Measurements from ENCODE around the gene LRP3.
"Not testable (repeated sequence)": the region's sequence is repeated elsewhere in the genome, so short reads cannot be mapped to it uniquely, and the experiment has no call there.

LRP3 gene

DNA sequence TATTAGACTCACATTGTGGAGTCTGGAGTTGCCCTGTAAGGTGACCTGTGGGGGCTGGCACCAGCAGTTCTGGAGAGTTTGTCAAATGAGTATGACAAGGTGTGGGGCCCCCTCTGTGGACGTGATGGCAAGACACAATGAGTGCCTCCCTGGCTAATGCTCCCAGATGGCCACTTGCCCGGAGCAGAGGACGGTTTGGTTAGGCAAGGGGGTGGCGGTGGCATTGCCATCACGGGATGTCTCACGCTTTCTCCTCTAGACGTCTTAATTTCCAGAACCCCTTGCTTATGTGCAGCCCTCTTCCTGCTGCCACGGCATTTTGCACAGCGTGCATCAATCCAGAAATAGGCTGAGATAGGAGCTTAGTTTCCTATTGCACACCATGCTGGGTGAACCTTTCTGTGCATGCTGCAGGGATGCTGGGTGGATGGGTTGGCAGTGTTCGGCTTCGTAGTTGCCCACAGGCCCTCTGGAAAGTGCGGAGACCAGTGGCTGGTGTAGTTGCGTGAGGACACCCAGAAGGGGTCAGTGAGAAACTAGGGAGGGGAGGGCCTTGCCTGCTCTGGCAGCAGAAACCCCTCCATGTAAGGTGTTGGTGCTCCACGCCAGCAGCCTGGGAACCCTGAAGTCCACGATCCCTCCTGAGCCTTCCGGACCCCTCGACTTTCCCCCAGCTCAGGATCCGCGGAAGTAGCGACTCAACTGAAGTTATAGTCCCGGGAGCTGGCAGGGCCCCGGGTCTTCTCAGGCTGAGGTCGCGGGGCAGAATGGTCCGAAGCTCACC lies 18.1 kb upstream of the LRP3 start:
- DNase-seq (ENCODE audit: low read depth, low spot score), result peak; percentile 67

DNA sequence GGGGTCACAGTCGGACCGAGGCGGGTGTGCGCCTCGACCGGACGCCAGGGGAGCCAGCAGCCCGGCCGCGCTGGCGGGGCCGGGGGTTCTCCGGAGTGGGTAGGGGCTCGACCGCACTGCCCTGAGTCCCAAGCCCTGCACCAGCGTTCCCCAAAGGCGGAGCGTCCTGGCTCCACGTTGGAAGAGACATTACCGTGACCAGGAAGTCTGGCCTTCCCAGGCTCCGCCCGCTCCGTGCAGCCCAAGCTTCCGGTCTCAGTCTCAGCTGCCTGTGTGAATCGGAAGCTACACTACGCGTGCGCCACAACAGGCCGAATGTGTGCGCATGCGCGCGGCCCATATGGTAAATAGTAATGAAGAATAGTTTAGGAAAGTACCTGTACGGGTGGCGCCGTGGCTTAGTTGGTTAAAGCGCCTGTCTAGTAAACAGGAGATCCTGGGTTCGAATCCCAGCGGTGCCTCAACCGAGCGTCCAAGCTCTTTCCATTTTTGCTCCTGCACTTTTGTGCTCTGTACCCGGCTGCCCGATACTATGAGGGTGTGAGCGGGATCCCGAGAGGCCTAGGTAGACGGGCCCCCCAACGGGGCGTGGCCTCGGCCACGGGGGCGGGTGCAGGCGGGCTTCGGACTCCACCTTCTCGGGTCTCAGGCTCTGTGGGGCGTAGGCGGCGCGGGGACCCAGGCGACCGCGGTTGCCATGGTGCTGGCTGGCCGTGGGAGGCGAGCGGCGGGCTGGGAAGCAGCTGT lies 17.3 kb upstream of the LRP3 start:
- peak; percentile 100 for DNase-seq (ENCODE audit: low read depth, low spot score)

DNA sequence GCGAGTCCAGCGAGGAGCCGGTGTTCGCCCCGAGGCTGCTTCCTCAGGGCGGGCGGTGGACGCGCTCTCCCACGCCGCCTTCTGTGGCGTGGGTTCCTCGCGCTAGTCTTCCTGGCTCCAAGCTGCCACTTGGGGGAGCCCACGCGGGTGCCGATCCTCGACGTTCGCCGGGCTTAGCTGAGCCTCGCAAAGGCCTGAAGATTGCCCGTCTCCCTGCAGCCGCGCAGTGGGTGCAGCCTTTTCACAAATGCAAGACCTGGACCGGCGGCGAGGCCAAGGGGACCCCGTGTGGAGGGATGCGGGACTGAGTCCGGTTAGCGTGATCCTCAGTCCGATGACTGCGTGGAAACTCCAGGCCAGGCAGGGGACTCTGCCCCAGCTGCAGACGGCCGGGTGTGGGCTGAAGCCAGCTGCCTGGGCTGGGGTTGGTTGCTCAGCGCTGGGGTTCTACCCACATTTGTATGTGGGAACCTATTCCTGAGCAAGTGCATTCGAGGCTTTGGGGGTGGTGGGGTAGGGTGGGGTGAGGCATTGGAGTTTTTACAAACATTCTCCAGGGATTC lies 16.6 kb upstream of the LRP3 start:
- no peak for DNase-seq (ENCODE audit: low read depth, low spot score)

DNA sequence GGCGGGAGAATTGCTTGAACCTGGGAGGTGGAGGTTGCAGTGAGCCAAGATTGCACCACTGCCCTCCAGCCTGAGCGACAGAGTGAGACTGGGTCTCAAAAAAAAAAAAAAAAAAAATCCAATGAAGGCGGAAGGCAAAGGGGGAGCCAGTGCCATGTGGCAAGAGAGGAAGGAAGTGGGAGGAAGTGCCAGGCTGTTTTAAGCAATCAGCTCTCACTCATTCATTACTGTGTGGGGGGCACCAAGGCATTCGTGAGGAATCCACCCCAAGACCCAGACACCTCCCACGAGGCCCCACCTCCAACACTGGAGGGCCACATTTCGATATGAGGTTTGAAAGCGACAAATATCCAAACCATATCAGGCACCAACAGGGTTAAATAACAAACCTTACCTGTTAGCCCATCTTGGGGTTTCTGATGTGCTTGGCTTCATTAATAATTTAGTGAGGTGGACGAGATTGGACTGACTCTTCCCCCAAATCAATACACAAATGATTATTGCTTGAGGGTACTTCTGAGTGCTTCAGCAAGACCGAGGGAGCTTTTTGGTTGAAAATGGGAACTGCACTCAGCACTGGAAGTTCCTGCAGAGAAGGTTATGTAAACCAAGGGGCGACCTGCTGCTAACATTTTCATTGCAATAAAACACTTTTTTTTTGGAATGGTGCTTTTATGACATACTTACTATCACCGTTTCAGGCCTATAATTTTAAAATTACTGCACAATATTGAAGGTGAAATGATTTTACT lies 7.5 kb upstream of the LRP3 start:
- no peak for DNase-seq (ENCODE audit: low read depth, low spot score)

DNA sequence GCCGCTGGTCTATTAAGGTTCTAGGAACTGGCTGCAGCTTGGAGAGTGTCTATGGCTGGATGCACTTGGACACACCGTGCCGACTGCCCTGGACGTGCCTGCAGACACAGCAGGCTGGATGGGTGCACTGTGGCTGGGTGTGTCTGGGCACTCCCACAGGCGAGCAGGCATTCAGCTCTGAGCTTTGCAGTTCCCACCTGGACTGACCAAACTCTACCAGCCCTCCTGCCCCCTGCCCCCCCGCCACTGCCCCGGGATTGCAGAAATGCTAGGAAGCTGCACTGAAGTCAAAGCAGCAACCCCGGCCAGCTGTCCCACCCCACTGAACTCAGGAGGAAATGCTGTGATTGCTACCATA lies 7.0 kb upstream of the LRP3 start:
- no peak for DNase-seq (ENCODE audit: low read depth, low spot score)

DNA sequence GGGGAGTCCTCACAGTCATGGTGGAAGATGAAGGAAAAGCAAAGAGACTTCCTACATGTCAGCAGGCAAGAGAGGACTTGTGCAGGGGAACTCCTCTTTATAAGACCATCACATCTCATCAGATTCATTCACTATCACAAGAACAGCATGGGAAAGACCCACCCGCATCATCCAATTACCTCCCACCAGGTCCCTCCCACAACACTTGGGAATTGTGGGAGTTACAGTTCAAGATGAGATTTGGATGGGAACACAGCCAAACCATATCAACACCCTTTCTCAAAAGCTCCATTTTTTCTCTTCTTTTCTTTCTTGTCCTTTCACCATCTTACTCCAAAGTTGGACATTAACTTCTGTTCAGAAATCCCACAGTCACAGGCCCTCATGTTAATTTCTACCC lies 4.7 kb upstream of the LRP3 start:
- no peak for DNase-seq (ENCODE audit: low read depth, low spot score)

DNA sequence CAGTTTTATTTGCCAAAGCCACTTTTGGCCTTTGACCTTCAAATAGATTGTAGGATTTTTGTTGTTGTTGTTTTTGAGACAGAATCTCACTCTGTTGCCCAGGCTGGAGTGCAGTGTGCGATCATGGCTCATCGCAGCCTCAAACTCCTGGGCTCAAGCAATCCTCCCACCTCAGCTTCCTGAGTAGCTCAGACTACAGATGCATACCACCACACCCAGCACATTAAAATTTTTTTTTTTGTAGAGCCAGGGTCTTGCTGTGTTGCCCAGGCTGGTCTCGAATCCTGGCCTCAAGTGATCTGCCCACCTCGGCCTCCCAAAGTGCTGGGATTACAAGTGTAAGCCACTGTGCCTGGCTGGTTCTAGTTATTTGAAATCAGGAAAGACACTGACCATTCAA lies 3.0 kb upstream of the LRP3 start:
- not testable (repeated sequence) for DNase-seq (ENCODE audit: low read depth, low spot score)

DNA sequence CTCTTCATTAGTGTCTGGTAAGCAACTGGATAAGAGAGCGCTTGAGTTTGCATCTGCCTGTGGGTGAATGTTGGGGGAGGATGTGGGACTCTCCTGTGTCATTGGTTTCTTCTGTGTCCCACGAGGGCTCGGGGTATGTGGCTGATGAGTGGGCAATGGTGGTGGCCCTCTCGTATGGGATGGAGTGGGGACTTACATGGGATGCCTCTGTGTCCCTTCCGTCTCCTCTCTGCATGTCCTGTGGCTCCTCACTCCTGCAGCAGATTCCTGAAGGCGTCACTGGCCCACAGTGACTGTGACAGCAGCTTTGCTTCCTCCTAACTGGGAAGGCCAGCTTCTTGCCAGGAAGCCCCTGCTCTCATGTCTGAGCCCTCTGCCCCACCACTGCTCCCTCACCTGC lies 2.6 kb upstream of the LRP3 start:
- DNase-seq (ENCODE audit: low read depth, low spot score), result no peak

DNA sequence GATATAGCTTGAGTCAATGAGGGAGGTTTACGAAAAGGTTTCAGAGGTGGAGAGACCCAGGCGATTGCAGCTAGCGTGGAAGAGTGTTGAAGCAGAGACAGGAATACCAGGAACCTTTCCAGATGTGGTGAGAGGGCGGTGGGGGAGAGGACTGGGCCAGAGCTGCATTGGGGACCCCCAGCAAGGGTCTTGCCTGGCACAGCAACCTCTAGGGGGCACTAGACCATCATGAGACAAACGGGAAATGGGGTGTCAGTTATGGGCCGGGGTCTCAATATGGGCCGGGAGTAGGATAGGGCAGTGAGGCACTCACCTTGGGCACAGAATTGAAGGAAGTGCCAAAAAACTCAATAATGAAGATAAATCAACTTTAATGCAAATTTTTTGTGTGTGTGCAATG lies 2.1 kb upstream of the LRP3 start:
- no peak for DNase-seq (ENCODE audit: low read depth, low spot score)

DNA sequence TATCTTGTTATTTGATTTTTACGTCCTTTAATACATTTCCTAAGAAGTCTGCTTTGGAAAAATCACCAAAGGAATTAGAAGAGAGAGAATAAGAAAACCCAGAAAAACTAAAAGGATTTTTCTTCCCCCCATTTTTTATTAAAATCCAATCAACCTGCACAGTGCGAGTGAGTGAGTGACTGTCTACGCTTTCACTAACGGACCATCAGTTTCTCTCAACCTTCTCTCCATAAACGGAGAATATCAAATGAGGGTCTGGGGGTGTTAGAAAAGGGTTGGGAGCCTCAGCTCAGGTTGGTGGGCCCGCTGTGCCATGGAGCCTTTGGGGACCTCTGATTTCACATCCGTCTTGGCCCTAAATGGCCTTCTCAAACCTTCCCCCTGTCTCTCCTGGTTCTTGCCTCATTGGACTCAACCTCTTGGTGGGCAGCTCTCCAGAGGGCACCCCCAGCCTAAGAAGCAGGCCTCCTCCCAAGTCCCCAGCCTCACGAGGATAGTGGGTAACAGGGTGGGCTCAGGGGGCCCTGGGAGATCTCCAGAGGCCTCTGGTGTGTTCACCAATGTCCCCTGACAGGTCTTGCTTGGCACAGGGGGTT lies 763 bp upstream of the LRP3 start:
- DNase-seq (ENCODE audit: low read depth, low spot score), result no peak

DNA sequence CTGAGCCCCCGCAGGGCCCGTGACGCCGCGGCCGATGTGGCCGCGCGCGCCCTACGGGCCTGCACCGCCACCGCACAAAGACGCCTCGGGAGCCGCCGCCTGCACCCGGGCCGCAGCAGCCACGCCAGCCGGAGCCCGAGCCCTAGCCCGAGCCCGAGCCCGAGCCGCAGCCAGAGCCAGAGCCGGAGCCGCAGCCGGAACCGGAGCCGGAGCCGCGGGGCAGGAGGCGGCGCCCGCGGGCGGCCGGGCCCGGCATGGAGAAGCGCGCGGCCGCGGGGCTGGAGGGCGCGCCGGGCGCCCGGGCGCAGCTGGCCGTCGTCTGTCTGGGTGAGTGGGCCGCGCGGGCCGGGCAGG lies 379 bp downstream of the LRP3 start:
- peak; percentile 59 for DNase-seq (ENCODE audit: low read depth, low spot score)

DNA sequence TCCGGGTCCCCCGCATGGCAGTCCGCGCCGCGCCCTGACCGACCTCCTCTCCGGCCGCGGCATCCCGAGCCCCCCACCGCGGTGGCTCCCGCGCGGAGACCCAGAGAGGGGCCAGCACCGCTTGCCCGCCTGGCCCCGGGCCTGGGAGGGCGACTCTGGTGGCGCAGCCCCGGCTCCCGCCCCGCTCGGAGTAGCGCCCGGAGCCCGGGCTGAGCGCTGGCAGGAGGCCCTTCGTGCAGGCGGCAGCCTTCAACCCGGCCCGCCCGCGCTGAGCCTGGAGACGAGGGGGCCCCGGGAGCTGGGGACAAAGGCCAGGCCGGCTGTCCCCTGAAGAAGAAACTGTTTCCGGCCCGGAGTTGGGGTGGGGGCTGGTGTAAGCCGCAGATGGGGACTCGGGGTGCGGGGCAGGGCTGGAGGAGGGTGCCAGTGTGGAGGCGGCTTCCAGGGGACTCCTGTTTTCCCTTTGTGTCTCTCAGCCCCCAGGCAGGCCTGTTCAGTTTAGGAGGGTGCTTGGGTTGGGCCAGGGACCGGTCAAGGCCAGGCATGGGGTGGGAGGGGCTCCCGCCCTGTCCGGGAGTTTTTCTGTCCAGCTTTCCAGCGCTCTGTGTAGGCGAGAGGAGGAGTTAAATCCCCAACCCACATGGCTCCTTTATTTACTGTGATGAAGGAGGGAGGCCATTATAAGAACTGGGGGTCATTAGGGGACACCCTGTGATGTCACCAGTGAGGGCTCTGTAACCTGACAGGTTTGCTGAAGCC lies 935 bp downstream of the LRP3 start:
- peak; percentile 61 for DNase-seq (ENCODE audit: low read depth, low spot score)

DNA sequence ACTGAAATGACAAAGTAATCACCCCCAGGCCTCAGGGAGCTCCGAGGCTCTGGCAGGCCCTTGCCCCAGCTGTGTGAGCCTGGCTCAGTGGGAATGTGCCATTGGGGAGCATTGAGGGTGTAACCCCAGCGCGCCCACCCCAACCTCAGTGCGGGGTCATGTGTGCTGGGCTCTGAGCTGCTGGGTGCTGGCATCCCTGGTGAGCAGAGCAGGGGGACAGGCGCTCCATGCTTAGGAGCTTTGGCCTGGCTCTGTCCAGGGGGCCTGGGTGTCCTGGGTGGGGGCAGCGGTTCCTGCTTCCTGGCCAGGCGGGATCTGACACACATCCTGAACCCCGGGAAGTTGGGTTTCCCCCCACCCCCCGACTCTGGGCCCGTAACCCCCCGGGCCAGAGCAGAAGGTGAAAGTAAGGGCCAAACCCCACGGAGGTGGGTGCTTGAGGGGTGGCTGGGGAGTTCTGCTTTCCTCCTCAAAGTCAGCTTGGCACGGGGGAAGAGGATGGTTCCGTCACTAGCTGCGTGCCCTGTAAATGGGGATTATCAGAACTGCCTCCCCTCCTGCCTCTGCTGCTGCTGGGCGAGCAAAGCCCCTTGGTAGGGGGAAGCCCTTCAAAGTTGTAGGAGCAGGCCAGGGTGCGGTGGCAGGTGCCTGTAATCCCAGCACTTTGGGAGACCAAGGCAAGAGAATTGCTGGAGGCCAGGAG lies 1.7 kb downstream of the LRP3 start:
- no peak for DNase-seq (ENCODE audit: low read depth, low spot score)

DNA sequence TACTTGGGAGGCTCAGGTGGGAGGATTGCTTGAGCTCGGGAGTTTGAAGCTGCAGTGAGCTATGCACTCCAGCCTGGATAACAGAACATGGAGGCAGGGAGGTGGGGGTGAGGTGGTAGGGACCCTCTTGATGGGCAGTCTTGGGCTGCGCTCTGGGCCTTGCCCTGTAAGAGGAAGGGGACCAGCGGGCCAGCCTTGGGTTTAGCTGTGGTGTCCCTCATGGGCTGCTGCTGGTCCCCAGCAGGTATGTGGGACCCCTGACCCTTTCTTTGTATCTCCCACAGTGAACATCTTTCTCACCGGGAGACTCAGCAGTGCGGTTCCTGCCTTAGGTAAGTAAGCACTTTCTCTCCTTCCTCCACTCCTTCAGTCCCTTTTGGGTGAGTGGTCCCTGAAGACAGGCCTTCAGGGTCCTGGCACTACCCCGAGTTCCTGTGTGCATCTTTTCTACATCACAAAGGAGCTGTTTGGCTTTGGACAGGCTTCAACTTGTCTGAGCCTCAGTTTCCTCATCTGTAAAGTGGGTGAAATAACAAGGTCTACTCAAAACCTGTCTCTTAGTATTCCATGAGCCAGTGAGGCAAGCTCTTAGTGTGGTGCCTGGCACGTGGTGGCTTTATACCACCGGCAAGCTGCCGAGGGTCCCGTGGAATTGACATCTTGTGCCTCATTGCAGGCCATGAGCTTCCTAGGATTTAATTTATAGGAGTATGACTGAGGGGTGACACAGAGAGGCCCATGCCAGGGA lies 2.5 kb downstream of the LRP3 start:
- no peak for DNase-seq (ENCODE audit: low read depth, low spot score)

DNA sequence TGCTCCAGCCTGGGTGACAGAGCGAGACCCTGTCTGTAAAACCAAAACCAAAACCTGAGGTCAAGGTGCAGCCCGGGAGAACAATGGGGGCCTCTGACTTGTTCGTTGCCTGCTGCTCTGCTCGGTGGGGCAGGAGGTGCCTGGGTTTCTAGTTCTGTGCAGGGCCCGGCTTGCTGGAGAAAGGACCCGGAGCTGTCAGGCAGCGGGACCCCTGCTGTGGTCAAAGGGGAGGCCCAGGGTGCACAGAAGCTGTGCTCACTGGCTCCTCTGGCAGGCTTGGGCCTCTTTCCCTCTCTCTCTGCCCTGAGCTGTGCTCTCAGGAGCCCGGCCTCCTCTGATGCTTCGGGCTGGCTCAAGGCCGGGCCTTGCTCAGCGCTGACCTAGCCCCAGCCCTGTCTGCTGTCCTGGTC lies 3.5 kb downstream of the LRP3 start:
- DNase-seq (ENCODE audit: low read depth, low spot score), result no peak

DNA sequence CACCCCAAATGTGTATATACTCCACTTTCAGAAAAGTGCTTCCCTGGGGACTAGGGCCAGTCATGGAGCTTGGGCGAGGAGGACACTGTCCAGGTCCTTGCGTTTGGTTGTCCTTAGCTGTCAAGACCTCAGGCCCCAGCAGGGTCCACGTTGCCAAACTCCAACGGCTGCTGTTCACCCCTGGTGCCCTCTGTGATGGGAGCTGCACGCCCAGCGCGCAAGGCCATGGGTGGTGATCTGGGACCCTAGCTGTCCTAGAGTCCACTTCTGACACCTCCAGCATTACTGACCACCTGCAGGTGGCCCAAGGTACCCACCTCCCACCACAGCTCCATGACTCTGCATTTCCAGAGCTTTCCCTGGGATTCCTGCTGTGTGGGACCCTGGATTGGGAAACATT lies 4.0 kb downstream of the LRP3 start:
- no peak for DNase-seq (ENCODE audit: low read depth, low spot score)

DNA sequence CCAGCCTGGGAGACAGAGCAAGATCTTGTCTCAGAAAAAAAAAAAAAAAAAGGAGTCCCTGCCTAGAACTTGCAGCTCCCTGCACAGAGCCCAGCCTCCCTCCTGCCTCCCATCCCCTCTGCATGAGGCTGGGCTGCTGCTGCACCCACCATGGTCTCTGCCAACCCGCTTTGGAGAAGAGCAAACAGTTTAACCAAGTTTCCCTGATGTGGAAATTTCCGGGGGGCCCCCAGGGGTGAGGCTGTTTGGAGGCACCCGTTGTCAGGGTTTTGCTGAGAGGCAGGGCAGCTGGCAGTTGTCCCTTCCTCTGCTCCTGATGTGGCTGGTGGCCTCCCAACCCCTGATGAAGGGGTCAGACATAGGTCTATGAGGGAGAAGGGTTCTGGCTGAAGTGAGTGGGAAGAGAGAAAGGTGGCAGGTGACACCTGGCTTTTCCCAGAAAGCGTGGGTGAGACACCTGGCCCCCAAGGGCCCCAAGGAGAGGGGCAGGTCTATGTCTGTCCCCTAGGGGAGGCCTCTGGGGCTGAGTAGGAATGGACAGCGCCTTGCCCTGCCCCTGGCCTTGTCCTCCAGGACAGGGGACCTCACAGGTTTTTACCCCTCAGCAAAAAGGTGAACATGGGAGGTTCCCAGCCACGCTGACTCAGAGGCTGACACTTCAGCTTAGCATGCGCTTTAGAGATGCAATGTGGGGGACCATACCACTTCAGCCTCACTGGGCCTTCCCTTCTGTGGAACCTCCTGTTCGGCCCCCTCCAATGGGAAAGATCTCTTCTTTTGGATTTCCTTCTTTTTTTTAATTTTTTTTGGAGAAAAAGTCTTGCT lies 5.5 kb downstream of the LRP3 start:
- peak; percentile 32 for DNase-seq (ENCODE audit: low read depth, low spot score)

DNA sequence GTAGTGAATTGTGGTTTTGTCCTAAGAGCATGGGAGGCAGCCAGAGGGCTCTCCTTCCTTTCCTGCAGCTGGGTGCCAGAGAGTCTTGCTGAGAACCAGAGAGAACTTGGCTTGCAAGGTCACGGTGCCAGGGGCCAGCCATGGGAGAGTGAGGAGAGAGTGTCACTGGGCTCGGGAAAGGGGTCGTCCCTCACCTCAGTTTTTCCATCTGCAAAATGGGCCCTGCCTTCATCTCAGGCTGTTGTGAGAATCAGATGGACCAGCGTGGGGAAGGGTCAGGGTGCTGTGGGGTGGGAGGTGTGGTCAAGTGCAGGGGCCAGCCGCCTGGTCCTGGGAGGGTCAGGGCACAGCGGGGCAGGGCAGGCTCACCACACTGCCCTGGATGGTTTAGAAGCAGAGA lies 7.3 kb downstream of the LRP3 start:
- no peak for DNase-seq (ENCODE audit: low read depth, low spot score)

Measured in astrocyte of the hippocampus (primary cell).